SK-N-SH (cell line): Measurements from ENCODE around the gene MED19. TPM values are rescaled to one million over a fixed set of nuclear protein-coding genes. Genes with fewer than 3 reads are reported as not detected.

ENCODE experiments used
- CTCF ChIA-PET: fragments of 300-600, 350-600 bp; formaldehyde crosslinking; extraction: SDS; loops from one replicate; lab custom pipeline; 2021; lab: Yijun Ruan, JAX
- POLR2A ChIA-PET: fragments of 350-600 bp; sonication (Branson Sonifier 250); formaldehyde crosslinking; extraction: SDS; loops from one replicate; lab custom pipeline; 2020; ENCODE audit warnings: antibody characterized with exemption, inconsistent platforms; lab: Yijun Ruan, JAX
- DNase-seq: peaks from one replicate; pipeline ENCODE4 v3.0.0; 2012
- H2AFZ ChIP-seq: fragments of 200-600 bp; sonication (generic); 2 replicates; pipeline ENCODE4 v1.8.1; 2016; ENCODE audit warnings: antibody characterized with exemption, mild to moderate bottlenecking, low read depth
- H3F3A ChIP-seq: fragments of 200-600 bp; sonication (generic); replicated peaks from 2 replicates; pipeline ENCODE3; 2016; ENCODE audit warnings: antibody characterized with exemption, mild to moderate bottlenecking; ENCODE audit not compliant: insufficient read depth
- H3K27ac ChIP-seq, 2 experiments: fragments of 200-500 bp in 1 of 2; fragments of 200-600 bp in 1 of 2; sonication (Bioruptor generic) in 1 of 2; sonication (generic), shearing (Covaris generic) in 1 of 2; 2 replicates each; pipeline versions ENCODE4 v1.5.1 to v1.6.1; 2014 to 2016; ENCODE audit warnings: low read depth in 2 of 2, inconsistent platforms in 1 of 2, low read length in 1 of 2, mild to moderate bottlenecking in 1 of 2, mixed read lengths in 1 of 2
- H3K27me3 ChIP-seq: fragments of 200-600 bp; sonication (generic), shearing (Covaris generic); 2 replicates; pipeline ENCODE4 v1.6.1; 2016; ENCODE audit warnings: mixed run types; ENCODE audit not compliant: insufficient read depth
- H3K36me3 ChIP-seq, 2 experiments: fragments of 200-500 bp in 1 of 2; fragments of 200-600 bp in 1 of 2; sonication (Bioruptor generic) in 1 of 2; sonication (generic) in 1 of 2; replicated peaks in 1 of 2; 2 replicates each; pipeline versions ENCODE3 to v1.5.1; 2014 to 2016; ENCODE audit warnings: low read length in 1 of 2, mild to moderate bottlenecking in 1 of 2; ENCODE audit not compliant: insufficient read depth in 2 of 2, control insufficient read depth in 1 of 2
- H3K4me1 ChIP-seq, 2 experiments: fragments of 200-500 bp in 1 of 2; fragments of 200-600 bp in 1 of 2; sonication (Bioruptor generic) in 1 of 2; sonication (generic), shearing (Covaris generic) in 1 of 2; 2 replicates each; pipeline versions ENCODE4 v1.5.1 to v1.6.1; 2014 to 2016; ENCODE audit warnings: low read depth in 1 of 2, low read length in 1 of 2, mixed run types in 1 of 2; ENCODE audit not compliant: insufficient read depth in 2 of 2, control insufficient read depth in 1 of 2
- H3K4me2 ChIP-seq: fragments of 200-600 bp; sonication (generic), shearing (Covaris generic); 2 replicates; pipeline ENCODE4 v1.6.1; 2017; ENCODE audit warnings: mixed run types
- H3K4me3 ChIP-seq, 2 experiments: fragments of 200-500 bp in 1 of 2; fragments of 200-600 bp in 1 of 2; sonication (Bioruptor generic) in 1 of 2; sonication (generic), shearing (Covaris generic) in 1 of 2; 2 replicates each; pipeline versions ENCODE4 v1.5.1 to v1.8.1; 2014 to 2016; ENCODE audit warnings: low read depth in 2 of 2, inconsistent platforms in 1 of 2, low read length in 1 of 2, mild to moderate bottlenecking in 1 of 2, mixed read lengths in 1 of 2, moderate library complexity in 1 of 2
- H3K79me2 ChIP-seq: fragments of 200-600 bp; sonication (generic); 2 replicates; pipeline ENCODE4 v1.8.1; 2017; ENCODE audit warnings: mild to moderate bottlenecking; ENCODE audit not compliant: insufficient read depth
- H3K9ac ChIP-seq: fragments of 200-600 bp; sonication (generic); 2 replicates; pipeline ENCODE4 v1.6.1; 2017; ENCODE audit warnings: mixed run types
- H3K9me2 ChIP-seq: fragments of 200-600 bp; sonication (generic); 2 replicates; pipeline ENCODE4 v1.6.1; 2017; ENCODE audit warnings: mixed run types
- H3K9me3 ChIP-seq: fragments of 200-600 bp; sonication (generic); 2 replicates; pipeline ENCODE4 v1.6.1; 2017; ENCODE audit warnings: mixed run types, mild to moderate bottlenecking, moderate library complexity
- H4K20me1 ChIP-seq: fragments of 200-600 bp; sonication (generic); 2 replicates; pipeline ENCODE4 v1.6.1; 2017; ENCODE audit warnings: mild to moderate bottlenecking, mixed run types; ENCODE audit not compliant: insufficient read depth
- ELF1 ChIP-seq: IDR thresholded peaks from 2 replicates; pipeline ENCODE4 v1.4.0; 2012
- EP300 ChIP-seq, 2 experiments: IDR thresholded peaks; 2 replicates each; pipeline versions ENCODE4 v1.4.0 to v1.6.1; 2012; ENCODE audit warnings: borderline replicate concordance in 1 of 2, low read depth in 1 of 2, low read length in 1 of 2
- FOSL2 ChIP-seq: IDR thresholded peaks from 2 replicates; pipeline ENCODE4 v1.4.0; 2012; ENCODE audit warnings: low read depth, mild to moderate bottlenecking, moderate library complexity, borderline replicate concordance
- POLR2AphosphoS5 ChIP-seq: IDR thresholded peaks from 2 replicates; pipeline ENCODE4 v1.6.1; 2012; ENCODE audit warnings: low read depth, low read length
- RFX5 ChIP-seq: IDR thresholded peaks from 2 replicates; pipeline ENCODE4 v1.6.1; 2012; ENCODE audit warnings: mild to moderate bottlenecking, improper control_type of control experiment, low read length
- SIN3A ChIP-seq: IDR thresholded peaks from 2 replicates; pipeline ENCODE4 v1.6.1; 2012; ENCODE audit warnings: low read depth, mild to moderate bottlenecking, low read length, moderate library complexity, borderline replicate concordance
- SMC3 ChIP-seq: IDR thresholded peaks from 2 replicates; pipeline ENCODE4 v1.6.1; 2012; ENCODE audit warnings: low read depth, low read length, improper control_type of control experiment
- USF2 ChIP-seq: fragments of 150-350 bp; IDR thresholded peaks from 2 replicates; pipeline ENCODE4 v1.6.1; 2017; ENCODE audit warnings: antibody characterized with exemption, low read length, low read depth, borderline replicate concordance
- ZBTB33 ChIP-seq: IDR thresholded peaks from 2 replicates; pipeline ENCODE4 v1.4.0; 2012; ENCODE audit warnings: low read depth, borderline replicate concordance
- whole genome bisulfite sequencing: methylation state at CpG from one replicate; pipeline ENCODE4 v1.1.6; 2017; ENCODE audit warnings: low lambda C conversion rate; 5-methylcytosine and 5-hydroxymethylcytosine counted together
- polyA plus RNA-seq, 3 experiments: library from polyadenylated mRNA; depleted of rRNA; stranded (reverse); fragments of >200 nt; gene quantifications; 2 replicates each; pipeline ENCODE4 v1.2.3, GENCODE V29; 2012

The MED19 gene
- polyA plus RNA-seq, 1 of the 3 experiments (the other 2 are of a cell fraction) = 38.7 TPM

- TF ChIP-seq POLR2AphosphoS5 = no peak; the same call in 1 of the 2 replicates
Observed at GRCh38 chr11:57711414-57712255, at the start of gene MED19 (continued).

- POLR2A ChIA-PET = no interaction called here
Observed at GRCh38 chr11:57758174-57758573, 46.2 kb upstream of the MED19 start.

GRCh38 chr11:57752954-57753353 lies 40.9 kb upstream of the MED19 start:
- H3K9ac ChIP-seq = no peak overlapping the region
- peaks cover 11% of the 10 kb centered on the region for H3F3A ChIP-seq
- no peaks in the 10 kb centered on the region for H3K27me3 ChIP-seq
- no peaks in the 10 kb centered on the region for H3K4me1 ChIP-seq
- no peak for DNase-seq
- no peaks in the 10 kb centered on the region for H3K9me2 ChIP-seq
- no peak overlapping the region for H3K4me3 ChIP-seq
- POLR2A ChIA-PET = interaction anchor here (2.2 kb wide), 1 partner anchor 48 kb away, joined by 12 read pairs; no protein-coding TSS in a partner anchor
- 96% methylated on average over 23 of the region's 30 CpGs for WGBS
- TF ChIP-seq SMC3 (no peak), EP300 (IDR thresholded peaks at IDR 0.05; ENCODE audit: borderline replicate concordance in 1 of 2, low read depth in 1 of 2, low read length in 1 of 2) (no peak), FOSL2 (no peak), SIN3A (no peak), USF2 (no peak), RFX5 (no peak), ZBTB33 (no peak)
- H2AFZ ChIP-seq = no peak overlapping the region
- H3K9me3 ChIP-seq = no peaks in the 10 kb centered on the region
- H3K27ac ChIP-seq = no peak overlapping the region
- no peaks in the 10 kb centered on the region for H4K20me1 ChIP-seq
- H3K36me3 ChIP-seq = no peaks in the 10 kb centered on the region
- CTCF ChIA-PET = interaction anchor here (1.2 to 13.2 kb wide), 2 partner anchors 9 to 49 kb away, joined by 4 to 142 read pairs; partner anchors contain the start of gene CTNND1
- no peak overlapping the region for H3K4me2 ChIP-seq
- H3K79me2 ChIP-seq = no peaks in the 10 kb centered on the region

More at GRCh38 chr11:57758174-57758573, 46.2 kb upstream of the MED19 start:
- Histone ChIP-seq H4K20me1 (no peaks in the 10 kb centered on the region), H3K27me3 (no peaks in the 10 kb centered on the region), H3K4me2 (no peak overlapping the region), H3K9ac (no peak overlapping the region), H3K27ac (no peak overlapping the region), H3K9me2 (no peaks in the 10 kb centered on the region), H3K9me3 (no peaks in the 10 kb centered on the region), H3K79me2 (peaks cover 15% of the 10 kb centered on the region), H3K4me3 (no peak overlapping the region), H3K4me1 (no peaks in the 10 kb centered on the region; a peak in 1 of 4 replicates), H3K36me3 (no peaks in the 10 kb centered on the region), H2AFZ (no peak overlapping the region), H3F3A (peaks cover 5% of the 10 kb centered on the region)
- DNase-seq = no peak
- CTCF ChIA-PET = interaction anchor here (0.8 to 10.0 kb wide), 3 partner anchors 17 to 64 kb away, joined by 3 to 116 read pairs (median 3); no protein-coding TSS in a partner anchor
- TF ChIP-seq ELF1 = no peak
- 91% methylated on average over 3 of the region's 3 CpGs for WGBS
